GM18907 (cell line): ENCODE data around the gene ERGIC1.

Source experiments
- ATAC-seq: cut with Tn5 transposase; IDR thresholded peaks from one replicate; pipeline ENCODE4 v1.9.1; 2021; ENCODE audit warnings: mild to moderate bottlenecking, moderate library complexity; ENCODE audit not compliant: unreplicated experiment

ERGIC1 gene

DNA sequence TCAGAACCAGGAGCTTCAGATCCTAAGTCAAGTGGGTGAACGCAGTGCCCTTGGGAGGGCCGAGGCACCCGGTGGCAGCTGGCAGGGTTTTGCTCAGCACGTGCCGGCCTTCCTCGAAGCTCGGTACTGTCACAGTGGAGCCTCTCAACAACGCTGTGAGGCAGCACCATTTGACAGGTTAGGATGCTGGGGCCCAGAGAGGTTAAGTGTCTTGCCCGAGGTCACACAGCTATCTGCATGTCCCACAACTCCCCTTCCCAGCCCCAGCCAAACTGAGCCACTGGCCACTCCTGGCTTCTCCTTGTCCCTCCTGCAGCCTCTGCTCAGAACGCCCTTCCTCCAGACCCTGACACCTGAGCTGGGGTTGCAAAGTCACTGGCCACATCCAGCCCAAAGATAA is 81.5 kb downstream of the ERGIC1 start:
- no peak for ATAC-seq

DNA sequence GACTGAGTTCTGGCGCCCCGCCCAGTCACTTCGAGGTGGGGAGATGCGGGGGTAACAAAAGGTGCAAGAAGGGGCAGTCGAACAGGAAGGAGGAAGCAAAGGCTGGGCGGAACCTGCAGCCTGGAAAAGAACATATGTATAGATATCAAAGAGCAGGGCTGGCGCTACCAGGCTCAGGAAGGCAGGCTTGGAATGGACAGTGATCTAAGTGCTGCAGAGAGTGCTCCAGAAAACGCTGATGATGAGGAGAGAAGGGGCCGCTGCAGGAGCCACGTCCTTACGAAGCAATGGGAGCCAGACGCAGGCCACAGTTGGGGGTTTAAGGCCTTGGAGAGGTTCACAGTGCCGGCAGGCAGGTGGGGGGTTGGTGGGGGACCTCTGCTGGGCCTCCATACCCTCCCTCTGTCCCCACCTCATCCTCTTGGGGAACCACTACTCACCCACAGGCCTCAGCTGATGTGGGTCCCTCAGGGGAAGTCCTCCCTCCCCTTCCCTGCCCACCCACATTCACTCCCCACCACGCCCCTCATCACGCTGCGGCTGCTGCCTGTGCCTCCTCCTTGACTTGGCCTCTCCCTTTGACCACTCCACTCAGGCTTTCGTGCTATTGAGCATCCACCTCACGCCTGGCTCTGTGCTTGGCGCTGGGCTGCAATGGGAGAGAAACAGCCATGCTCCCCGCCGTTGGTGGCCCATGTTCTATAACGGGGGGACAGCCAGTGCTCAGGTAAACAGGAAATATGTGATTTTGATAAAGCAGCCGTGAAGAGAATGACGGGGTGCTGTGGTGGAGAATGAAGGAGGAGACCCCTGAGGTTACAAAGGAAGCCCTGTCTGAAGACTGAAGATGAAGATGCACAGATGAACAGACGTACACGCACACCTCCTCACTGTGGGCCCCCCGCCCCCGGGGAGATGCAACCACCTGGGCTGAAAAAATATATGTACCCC is 84.6 kb downstream of the ERGIC1 start:
- no peak for ATAC-seq

DNA sequence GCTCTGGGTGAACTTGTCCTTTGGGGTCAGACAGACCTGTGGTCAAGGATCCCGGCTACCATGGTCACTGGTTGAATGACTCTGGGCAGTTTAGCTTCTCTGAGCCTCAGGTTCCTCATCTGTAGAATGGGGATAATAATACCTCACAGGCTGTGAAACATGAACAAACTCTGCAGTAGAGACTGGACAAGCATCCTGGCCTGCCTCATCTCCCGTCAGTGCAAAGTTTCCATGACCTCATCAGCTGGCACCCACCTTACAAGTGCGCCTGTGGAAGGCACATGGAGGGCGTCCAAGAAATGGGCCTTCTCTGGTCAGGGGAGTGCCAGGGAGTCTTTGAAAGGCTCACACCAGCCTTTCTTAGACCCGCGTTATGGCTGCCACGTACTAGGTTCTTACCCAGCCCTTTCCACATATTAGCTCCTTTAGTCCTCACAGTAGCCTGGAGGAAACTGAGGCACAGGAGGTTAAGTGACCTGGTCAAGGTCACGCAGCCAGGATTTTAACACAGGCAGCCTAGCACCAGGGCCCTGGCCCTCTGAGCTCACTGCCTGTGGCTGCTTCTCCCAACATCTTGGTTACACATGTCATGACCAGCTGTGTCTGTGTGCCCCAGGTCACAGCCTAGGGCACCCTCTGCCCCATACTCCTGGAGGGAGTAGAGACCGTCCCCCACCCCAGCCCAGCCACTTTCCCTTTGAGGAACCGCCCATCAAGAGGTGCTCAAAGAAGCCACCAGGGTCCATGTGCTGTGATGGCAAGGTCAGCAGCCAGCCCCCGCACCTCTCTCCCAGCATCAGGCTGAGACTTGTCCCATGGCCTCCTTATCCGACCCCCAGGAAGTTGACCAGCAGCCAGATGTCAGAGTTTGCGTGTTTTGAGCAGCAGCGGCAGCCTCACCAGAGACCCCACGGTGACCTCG is 85.7 kb downstream of the ERGIC1 start:
- no peak for ATAC-seq

DNA sequence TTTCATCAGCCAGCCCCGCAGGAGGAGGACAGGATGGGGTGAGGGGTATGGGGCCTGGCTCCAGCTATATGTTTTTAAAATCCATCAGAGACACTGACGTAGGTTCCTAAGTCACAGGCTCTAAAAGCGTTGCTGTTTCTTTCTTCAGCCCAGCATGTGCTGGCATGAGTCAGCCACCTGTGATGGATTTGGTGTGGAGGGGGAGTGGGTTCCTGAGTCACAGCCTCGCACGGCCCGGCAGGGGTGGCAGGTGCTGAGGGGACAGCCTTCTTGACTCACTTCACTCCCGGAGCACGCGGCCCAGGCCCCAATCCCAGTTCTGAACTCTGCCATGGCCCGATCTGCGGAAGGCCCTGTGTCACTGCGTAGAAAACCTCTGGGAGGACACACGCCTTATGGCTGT is 86.4 kb downstream of the ERGIC1 start:
- no peak for ATAC-seq

DNA sequence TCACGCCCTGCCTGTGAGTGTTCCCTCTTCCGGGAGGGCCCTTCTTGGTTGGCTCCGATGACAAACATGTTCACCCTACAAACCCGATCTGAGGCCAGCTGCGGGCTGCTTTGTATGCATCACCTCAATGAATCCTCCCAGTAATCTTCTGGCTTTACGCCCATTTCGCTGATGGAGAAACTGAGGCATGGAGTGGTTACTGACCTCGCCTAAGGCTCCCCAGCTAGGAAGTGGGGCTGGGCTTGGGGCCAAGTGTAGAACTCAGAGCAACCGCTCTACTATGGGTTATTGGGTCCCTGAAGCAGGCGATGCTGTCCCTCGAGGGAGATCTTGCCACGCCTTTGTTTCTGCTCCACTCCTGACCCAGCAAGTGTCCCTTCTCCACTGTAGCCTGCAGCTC is 86.9 kb downstream of the ERGIC1 start:
- ATAC-seq = no peak

DNA sequence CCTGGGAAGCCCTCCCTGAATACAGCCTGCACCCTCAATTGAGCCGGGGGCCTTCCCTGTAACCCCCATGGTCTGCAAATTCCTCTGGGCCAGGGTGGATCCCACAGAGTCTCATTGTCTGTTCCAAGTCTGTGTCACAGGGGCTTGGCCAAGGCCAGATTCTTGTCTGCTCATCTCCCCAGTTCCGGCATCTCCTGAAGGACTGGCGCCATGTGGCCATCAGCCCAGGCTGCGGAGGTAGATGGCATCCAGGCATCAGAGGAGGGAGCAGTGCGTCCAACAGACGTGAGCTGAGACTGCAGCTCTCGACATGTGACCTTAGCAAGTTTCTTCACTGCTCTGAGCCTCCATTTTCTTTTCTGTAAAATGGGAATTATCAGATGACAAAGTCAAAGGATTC is 87.9 kb downstream of the ERGIC1 start:
- ATAC-seq = no peak

DNA sequence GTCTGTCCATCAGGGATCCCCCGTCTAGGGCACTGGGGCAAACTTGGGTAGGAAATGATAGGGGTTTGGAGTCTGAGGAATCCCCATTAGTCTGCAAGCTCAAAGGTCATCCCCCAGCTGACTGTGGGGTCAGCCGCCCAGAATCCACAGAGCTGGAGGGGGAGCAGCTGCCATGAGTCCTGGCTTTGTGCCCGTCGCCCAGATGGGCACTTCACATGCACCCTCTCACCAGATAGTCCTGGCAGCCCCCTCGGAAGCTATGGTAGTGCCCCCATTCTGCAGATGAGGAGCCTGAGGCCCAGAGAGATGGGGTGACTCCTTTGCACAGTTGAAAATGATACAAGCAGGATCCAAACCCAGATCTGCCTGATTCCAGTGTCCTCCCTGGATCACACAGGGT is 89.5 kb downstream of the ERGIC1 start:
- ATAC-seq = no peak

DNA sequence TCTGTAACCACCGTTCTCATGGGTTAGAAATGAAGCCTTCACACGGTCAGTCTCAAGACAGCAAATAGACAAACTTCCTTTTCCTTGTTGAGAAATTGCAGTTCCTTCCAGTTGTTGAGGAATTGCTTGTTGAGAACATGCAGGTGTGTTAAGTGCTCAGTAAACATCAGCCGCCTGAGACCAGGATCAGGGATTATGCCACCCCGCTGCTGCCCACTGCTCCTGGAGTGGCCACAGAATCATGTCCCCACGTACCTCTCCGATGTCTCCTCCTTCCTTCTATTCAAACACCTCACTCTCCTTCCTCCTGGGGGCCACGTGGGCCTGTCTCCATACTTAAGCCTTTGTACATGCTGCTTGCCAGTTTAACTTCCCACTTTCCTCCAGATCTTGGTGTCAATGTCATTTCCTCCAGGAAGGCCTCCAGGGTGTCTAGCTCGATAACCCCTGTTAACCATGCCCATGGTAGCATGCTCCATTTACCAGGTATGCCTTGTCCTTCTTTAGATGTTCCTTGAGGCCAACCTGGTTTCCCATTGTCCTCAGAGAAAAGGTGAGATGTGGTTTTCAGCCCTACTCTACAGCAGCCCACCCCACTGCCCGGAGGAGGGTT is 91.4 kb downstream of the ERGIC1 start:
- no peak for ATAC-seq

DNA sequence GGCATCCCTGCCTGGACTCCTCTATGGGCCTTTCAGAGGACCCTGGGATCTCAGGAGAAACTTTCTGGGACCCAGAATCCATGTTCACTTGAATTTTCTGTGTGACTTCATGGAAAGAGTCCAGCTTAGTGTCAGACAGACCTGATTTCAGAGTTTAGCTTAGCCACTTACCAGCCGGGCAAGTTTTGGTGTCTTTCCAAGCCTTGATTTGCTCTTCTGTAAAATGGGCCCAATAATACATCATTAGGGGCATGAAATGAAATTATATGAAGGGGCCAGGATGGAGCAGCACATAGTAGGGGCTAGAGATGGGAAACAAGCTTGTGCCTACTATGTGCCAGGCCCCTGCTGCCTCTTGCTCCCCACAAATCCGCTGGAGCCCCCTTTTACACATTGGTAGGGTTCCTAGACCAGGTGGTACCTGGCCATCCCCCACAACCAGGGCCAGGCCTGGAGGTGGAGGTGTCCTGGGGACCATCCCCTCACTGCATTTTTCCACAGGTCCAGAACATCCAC is 92.0 kb downstream of the ERGIC1 start:
- no peak for ATAC-seq

DNA sequence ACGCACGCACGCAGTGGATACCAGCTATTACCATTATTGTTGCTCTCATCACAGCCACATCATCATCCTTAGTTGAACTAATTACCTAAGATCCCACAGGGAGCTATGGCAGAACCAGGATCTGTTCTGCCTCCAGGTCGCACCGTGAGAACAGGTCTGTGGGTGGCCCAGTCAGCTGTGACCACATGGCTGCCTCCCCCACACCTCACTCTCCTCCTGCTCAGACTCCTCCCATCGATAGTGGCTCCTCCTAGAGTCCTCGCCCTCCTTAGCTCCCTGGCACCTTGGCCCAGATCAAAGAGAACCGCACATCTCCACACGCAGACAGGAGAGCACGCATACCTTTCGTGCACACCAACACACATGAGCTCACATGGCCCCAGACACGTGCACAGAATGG is 92.7 kb downstream of the ERGIC1 start:
- ATAC-seq = no peak

DNA sequence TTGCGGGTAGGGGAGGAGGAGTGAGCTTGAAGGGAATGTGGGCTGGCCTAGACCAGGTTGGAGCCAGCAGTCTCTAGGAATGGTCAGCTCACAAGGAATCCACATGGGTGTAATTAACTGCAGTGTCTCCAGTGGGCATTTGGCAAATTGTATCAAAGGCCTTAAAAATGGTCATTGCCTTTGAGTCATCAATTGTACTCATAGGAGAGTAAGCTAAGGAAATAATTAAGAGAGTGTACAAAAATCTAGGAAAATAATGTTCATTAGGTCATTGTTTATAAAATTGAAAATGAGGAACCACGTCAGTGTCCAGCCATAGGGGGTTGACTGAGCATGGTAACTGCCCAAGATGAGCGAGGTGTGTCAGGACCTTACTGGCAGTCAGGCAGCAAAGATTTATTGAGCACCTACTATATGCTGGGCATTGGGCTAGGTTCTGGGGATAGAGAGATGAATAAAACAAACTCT is 95.4 kb downstream of the ERGIC1 start:
- ATAC-seq = no peak

DNA sequence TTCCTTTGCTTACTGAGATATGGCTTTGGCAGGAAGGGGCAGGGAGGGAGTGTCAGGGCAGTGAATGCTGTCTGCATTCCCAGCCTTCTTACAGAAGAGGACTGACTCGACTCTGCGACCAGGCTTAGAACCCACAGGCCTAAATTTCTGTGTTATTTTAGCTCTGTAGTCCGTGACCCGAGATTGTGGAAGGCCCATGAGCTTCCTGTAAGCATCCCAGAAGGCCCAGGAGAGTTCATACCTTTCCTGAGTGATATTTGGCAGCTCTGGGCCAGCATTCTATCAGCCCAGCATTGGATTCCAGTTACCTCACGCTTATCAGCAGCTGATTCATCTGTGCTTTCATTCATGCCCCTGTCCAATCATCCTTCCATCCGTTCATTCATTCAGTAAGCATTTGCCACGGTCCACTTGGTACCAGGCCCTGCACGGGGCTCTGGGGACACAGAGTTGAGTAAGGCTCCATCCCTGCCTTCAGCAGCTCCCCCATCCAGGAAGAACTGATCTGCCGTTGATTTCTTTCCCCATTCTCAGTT is 97.0 kb downstream of the ERGIC1 start:
- ATAC-seq = no peak

DNA sequence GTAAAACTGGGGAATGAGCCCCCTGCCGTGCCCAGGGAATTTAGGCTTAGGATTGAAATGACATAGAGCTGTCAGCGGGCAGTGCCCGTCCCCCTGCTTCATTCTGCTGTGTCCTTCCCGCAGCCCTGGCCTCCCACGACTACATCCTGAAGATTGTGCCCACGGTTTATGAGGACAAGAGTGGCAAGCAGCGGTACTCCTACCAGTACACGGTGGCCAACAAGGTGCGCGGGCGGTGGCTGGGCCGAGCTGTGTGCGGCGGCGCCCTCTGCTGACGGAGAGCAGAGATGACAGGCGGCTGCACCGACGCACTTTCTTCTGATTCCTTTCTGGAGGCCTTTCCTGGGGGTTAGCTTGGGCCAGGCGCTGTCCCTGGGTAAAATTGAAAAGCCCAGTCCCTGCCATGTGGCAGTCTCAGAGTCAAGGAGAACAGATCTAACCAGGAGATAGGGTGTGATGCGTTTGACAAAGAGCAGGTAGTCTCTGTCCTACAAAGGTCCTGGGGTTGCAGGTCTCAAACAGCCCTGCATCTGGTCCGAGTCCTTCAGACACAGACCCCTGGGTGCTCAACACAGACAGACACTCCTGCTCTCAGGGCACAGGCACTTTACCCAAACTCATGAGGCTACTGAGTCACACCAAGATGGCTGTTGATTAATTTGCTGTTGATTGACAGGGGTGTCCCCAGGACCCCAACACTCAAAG is 98.4 kb downstream of the ERGIC1 start:
- ATAC-seq = peak; percentile 58

DNA sequence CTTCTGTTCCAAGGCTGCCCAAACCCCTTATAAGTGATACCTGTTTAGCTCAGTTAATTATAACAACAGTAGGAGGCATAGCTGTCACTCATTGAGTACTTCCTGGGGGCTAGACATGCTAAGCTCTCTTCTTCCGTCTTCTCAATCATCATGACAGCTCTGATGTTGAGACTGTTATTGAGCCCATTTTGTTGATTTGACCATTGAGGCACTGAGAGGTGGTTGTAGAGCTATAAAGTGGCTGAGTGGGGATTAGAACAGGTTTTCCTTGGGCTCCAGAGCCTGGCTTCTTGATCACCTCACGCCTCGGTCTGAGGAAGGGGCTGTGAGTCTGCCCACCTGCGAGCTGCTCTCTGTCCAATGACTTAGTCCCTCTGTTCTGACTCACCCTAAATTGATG is 99.2 kb downstream of the ERGIC1 start:
- no peak for ATAC-seq

DNA sequence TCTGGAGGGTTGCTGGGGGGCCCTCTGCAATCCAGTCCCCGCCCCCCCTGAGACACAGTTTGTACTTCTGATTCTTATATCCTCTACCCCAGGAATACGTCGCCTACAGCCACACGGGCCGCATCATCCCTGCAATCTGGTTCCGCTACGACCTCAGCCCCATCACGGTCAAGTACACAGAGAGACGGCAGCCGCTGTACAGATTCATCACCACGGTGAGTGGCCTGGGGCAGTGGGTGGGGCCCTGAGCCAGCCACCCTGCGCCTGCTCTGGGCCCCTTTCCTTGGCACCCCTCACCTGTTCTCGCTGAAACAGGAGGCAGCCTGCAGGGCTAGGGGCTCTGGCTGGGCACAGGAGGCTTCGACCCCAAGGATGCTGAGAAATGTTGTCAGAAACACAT is 101.0 kb downstream of the ERGIC1 start:
- no peak for ATAC-seq

DNA sequence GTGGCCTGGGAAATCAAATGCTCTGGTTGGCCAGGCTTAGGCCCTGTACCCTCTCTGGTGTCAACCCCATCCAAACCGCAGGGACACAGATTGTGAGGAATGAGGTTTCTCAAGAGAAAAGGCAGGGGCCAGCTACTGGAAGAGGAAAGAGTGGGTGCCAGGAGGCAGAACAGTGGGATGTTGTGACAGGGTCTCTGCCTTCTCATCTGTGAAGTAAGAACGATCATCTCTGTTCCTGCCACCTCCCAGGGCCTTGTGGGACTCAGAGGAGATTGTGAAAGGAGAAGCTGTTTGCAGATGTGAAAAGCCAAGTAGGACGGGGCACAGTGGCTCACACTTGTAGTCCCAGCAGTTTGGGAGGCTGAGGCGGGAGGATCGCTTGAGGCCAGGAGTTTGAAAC is 102.3 kb downstream of the ERGIC1 start:
- ATAC-seq = no peak

DNA sequence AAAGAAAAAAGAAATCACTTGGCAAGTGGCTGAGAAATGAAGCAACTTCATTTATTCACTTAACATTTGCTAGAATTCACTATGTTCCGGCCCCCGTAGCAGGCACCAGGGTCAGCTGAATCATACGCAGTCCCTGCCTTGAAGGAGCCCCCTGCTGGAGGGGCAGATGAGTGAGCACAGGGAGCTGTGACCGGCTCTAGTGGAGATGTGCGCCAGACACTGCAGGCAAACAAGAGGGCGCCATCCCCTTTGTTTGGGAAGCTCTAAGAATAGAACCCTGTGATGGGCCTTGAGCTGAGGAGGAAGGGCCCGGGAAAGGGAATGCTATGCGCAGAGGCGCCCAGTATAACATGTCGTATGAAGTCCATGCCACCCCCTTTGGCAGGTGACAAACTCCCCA is 105.0 kb downstream of the ERGIC1 start:
- no peak for ATAC-seq

DNA sequence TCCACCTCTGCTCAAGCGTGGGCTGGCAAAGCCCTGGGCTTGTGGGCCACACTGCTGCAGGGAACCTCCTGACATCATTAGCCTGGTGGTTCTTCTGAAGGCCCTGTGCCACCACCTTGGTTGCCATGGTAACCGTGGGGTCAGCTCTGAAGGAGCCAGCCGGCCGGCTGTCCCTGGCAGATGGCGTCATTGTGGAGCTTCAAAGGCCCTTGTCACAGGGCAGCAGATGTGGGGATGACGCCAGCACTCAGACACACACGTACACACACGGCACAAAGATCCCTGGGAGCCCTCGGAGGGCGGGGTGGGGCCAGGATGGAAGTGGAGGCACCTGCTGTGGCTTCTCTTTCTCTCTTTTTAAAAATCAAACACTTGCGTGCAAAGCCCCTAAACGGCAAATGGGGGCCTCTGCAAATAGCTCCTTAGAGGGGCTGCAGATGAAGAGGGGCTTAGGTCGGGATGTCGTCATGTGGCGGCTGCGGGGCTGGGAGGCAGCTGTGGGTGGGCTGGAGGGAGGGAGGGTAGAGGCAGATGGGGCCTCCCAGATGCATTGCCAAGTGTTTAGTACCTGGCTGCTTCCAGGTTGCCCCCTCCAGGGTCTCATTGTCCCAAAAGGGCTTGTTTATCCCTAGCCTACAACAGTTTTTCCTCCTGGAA is 105.7 kb downstream of the ERGIC1 start:
- ATAC-seq = no peak

DNA sequence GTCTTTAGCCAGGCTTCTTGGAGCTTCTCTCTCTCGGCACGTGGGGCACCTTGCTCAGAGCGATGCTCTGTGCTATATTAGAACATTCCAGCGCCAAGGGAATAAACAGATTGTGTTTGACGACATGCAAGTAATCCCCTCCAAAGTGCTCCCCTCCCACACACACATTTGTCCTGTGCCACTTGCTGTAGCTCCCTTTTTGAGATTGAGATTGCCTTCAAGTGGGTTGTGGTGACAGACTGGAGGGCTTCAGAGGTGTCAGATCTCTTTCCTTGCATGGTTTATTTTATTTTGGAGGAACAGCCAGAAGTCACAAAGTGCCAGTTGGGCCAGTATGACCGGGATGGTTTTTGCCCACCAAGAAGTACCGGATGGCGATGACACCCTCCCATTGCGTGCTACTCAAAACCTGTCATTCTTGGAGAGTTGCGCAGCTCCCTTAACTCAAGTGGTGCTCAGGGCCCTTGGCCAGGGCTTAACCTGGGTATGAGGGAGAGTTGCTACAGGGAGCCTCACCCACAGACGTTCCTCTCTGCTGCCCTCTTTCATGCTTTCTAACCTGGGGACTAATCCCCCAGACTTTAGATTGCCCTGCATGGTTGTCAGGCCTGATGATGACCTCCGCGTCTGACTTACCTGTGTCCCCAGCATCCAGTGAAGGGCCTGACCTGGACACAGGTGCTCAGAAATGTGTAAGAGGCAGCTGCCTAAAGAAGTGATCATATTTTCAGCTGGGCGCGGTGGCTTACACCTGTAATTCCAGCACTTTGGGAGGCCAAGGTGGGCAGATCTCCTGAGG is 106.4 kb downstream of the ERGIC1 start:
- no peak for ATAC-seq
